ENCODE data around the gene SFXN5. TPM values are rescaled to one million over a fixed set of nuclear protein-coding genes. Genes with fewer than 3 reads are reported as not detected.

The SFXN5 gene
- total and polyA plus RNA-seq, 2 donors (not counting 3 experiments of a cell fraction or from before 2014, with no cell fraction given), result 18.7 to 28.6 TPM

- Histone ChIP-seq H3K4me2 (ENCODE audit: insufficient read depth, low read length) (no peak overlapping the region), H3K9ac (replicated peaks; ENCODE audit: extremely low read depth, insufficient read depth, low read length) (no peak overlapping the region), H3K27ac (ENCODE audit: insufficient read depth, low read depth, low read length) (no peak overlapping the region), H3K9me1 (replicated peaks; ENCODE audit: control insufficient read depth, extremely low read depth, insufficient read depth, low read length) (no peaks in the 10 kb centered on the region), H3K4me1 (ENCODE audit: control insufficient read depth, extremely low read depth, insufficient read depth, low read length) (no peaks in the 10 kb centered on the region), H3K9me3 (replicated peaks; ENCODE audit: control insufficient read depth, insufficient read depth, low read length) (no peaks in the 10 kb centered on the region), H2AFZ (ENCODE audit: low read depth, low read length) (no peak overlapping the region), H3K4me3 (replicated peaks in 1 of 3; ENCODE audit: insufficient read depth in 1 of 3, low read depth in 1 of 3, low read length in 3 of 3) (no peak overlapping the region), H3K27me3 (ENCODE audit: control insufficient read depth in 2 of 2, insufficient read depth in 2 of 2, low read length in 2 of 2) (no peaks in the 10 kb centered on the region), H3K36me3 (ENCODE audit: control insufficient read depth in 2 of 2, extremely low read depth in 1 of 2, insufficient read depth in 2 of 2, low read length in 2 of 2) (peaks cover 2% of the 10 kb centered on the region in 2 experiments), H3K79me2 (ENCODE audit: control insufficient read depth, insufficient read depth, low read length) (no peaks in the 10 kb centered on the region), H4K20me1 (replicated peaks; ENCODE audit: control insufficient read depth, extremely low read depth, insufficient read depth, low read length) (no peaks in the 10 kb centered on the region)
- no peak for DNase-seq (ENCODE audit: low read depth, low spot score)
- intact Hi-C loops (cut with micrococcal nuclease), result no loop called here
- TF ChIP-seq MAX (IDR thresholded peaks at IDR 0.05; ENCODE audit: insufficient read depth, insufficient read length) (no peak), POLR2A (IDR thresholded peaks at IDR 0.05; ENCODE audit: low read depth, low read length) (no peak), GATA2 (IDR thresholded peaks at IDR 0.05; ENCODE audit: insufficient read depth, insufficient read length, low read depth, low read length) (no peak), POLR2AphosphoS5 (IDR thresholded peaks at IDR 0.05; ENCODE audit: insufficient read depth, low read depth, low read length) (no peak), FOS (IDR thresholded peaks at IDR 0.05; ENCODE audit: borderline replicate concordance, insufficient read depth, low read length) (no peak), EZH2 (IDR thresholded peaks at IDR 0.05; ENCODE audit: borderline replicate concordance, low read depth, low read length, severe bottlenecking) (no peak), CTCF (IDR thresholded peaks at IDR 0.05; ENCODE audit: extremely low read depth in 1 of 2, insufficient read depth in 1 of 2, low read depth in 1 of 2, low read length in 2 of 2) (no peak), MYC (IDR thresholded peaks at IDR 0.05; ENCODE audit: low read depth, low read length) (no peak), JUN (IDR thresholded peaks at IDR 0.05; ENCODE audit: borderline replicate concordance, insufficient read depth, insufficient read length, low read depth) (no peak)
- CTCF ChIA-PET, result interaction anchor here (0.6 to 1.5 kb wide), 4 partner anchors 10 to 32 kb away, joined by 3 to 5 read pairs (median 3); no protein-coding TSS in a partner anchor
- BruUV-seq (replicated peaks), result no TSS peak
- dilution Hi-C loops (cut with MboI; ENCODE audit: extremely low pct_ligation_motif_present, low sequenced_read_pairs), result no loop called here
- no peak for FAIRE-seq
- POLR2A ChIA-PET, result no interaction called here
Measured at GRCh38 chr2:73031725-73032701, 39.5 kb downstream of the SFXN5 start.
